GM18517 (cell line): Measurements from ENCODE around the gene COL21A1.

ENCODE experiments used
- ATAC-seq: cut with Tn5 transposase; IDR thresholded peaks from one replicate; pipeline ENCODE4 v1.9.1; 2021; ENCODE audit warnings: mild to moderate bottlenecking, moderate library complexity; ENCODE audit not compliant: unreplicated experiment

COL21A1 gene

DNA sequence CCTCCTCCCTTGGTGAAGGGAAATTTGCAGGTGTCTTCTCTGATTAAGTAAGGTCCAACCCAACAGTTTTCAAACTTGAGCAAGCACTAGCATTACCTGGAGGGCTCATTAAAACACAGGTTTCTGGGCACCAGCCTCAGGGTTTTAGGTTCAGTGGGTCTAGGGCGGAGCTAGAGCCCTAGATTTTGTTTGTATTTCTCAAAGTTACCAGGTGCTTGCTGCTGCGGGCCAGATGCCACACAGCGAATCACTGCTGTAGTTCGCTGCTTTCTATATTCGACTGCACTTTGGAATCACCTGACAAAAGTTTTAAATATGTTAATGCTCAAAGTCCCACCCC is 869 bp downstream of the COL21A1 start:
- ATAC-seq: no peak

DNA sequence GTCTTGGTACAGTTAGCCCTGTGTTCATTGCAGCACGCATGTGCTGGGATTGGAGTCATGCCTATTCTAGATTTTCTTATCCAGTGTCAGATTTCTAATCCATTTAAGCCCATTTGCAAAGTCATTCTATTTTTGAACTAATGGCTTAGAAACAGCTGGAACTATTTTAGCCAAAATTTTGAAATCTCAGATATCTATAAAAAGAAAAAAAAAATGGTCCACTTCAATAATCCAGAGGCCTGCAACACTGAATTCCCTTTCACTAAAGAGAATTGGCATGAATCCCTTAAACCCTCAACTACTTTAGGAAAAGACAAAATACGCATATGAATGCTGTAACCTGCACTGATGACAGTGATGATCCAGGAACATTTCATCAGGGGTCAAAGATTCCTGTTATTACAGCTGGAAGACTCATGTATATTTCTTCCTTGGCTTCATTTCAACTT is 1.5 kb downstream of the COL21A1 start:
- no peak for ATAC-seq

- ATAC-seq: no peak
Measured at GRCh38 chr6:56244528-56245253, 2.7 kb downstream of the COL21A1 start.

DNA sequence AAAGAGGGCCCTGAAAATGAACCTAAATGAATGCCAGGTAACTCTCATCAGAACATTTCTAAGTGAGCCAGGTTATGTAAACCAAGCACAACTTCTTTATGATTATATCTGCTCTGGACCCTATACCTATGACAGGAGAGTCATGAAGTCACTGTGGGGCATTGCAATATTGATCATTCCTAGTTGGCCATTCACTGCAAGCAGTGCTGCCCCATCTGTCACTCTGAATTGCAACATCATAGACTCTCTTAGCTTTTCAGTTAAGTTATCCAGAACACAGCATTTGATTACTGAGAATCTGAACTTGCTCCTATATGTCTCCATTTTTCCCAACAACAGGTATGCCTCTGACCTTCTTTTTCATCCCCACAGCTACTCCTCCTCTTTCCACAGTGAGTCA is 3.3 kb downstream of the COL21A1 start:
- no peak for ATAC-seq

- no peak for ATAC-seq
Measured at GRCh38 chr6:56243518-56244070, 3.8 kb downstream of the COL21A1 start.

DNA sequence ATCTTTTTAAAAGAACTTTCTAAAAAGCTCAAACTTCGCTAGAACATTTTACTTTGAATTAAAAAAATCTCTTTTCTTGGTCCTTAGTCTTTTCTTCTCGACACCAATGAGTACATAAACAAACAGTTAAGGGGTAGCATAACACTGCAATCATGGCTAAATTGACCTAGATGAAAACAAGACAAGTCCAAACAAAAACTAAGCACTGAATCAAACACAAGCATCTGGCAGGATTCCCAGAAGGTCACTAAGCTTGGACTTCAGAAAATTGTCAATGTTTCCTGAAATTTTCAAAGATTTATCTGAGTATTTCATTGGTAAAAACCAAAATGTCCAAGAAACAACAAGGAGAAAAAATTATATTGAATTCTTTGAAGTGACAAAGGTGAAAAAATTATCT is 5.0 kb downstream of the COL21A1 start:
- no peak for ATAC-seq

- ATAC-seq: no peak
Measured at GRCh38 chr6:56241124-56241802, 6.1 kb downstream of the COL21A1 start.

DNA sequence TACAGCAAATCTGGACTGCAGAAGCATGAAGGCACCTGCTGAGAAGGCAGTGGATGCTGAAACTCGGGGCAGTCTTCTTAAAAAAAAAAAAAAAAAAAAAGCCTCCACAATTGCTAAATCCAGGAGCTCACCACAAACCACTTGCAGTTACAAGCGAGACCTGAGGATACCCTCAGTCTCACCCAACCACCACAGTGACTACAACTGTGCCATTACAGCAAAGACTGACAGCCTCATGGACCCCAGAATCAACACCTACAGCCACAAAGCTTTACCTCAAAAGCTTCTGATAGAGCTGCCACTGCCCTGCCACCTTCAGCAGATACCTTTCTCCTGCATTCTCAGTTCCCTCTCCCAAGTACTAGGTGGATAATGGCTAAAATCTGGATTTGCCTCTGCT is 9.0 kb downstream of the COL21A1 start:
- ATAC-seq: no peak

DNA sequence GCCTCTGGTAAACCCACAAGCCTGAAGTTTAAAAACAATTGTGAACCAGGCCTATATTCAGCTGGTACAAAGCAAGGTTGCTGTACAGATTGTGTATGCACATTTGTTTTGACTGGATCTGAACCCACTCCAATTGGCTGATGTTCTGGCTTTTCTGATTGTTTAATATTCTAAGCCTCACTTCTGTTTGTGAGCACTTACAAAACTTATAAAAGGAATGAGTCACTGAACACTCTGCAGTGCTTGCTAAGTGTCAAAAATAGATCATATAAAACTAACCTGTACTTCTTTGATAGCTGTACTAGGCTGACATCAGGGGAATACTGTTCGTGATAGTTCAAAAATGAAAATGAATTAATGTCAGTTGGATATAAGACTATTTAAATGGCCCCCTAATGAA is 12.1 kb downstream of the COL21A1 start:
- no peak for ATAC-seq

- no peak for ATAC-seq
Measured at GRCh38 chr6:56232436-56232835, 14.9 kb downstream of the COL21A1 start.

- no peak for ATAC-seq
Measured at GRCh38 chr6:56231827-56232226, 15.6 kb downstream of the COL21A1 start.

- no peak for ATAC-seq
Measured at GRCh38 chr6:56230976-56231566, 16.3 kb downstream of the COL21A1 start.

DNA sequence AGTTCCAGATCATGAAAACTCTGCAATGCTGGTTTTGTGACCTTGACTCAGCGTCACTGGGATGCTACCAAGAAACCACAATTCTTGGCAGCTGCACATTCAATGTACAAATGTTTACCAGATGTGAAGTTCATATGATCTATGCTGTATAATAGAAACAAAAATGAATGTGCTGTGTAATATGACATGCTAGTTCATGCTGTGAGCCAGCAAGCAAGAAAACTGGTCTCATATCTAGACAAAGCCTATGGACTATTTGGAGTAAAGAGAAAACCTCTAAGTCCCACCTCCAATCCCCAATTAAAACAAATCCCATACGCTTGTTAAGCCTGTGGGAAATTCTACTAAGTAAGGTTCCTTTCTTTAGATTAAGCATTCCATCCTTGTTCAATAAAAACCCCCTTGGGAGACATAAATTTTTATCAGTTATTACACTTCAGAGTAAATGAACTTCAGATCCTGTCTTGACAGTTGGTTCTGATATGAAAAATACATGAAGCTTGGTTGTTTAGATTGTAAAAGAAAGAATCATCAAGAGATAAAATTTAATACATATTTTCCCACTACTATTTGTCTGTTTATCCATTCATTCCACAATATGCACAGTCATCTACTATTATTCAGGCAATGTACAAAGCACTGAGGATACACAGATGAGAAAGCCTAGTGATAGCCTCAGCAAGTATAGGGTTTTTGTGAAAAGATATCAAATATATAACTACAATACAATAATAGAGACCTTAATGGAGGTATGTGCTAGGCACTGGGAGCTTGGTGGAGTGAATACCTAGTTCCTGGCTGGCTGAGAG is 20.1 kb downstream of the COL21A1 start:
- ATAC-seq: no peak

- no peak for ATAC-seq
Measured at GRCh38 chr6:56223995-56224394, 23.4 kb downstream of the COL21A1 start.

DNA sequence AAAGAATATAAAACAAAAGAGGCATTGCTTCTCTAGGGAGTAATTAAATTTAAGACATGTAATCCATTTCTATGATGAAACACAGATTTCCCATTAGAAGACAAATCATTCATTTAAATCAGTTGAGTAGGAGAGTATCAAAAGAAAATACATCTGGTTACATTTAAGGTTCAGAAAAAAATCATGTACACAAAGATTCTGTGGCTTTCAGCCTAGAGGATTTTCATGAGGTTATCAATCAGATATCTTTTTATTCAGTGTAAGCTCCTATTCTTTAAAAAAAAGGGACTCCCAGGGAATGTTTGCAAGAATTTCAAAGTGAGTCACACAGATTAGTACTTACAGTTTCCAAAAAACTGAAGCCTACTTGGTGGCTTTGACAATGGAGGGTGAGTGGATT is 24.9 kb downstream of the COL21A1 start:
- no peak for ATAC-seq

- no peak for ATAC-seq
Measured at GRCh38 chr6:56220078-56220477, 27.3 kb downstream of the COL21A1 start.

GRCh38 chr6:56214703-56215101 is 32.7 kb downstream of the COL21A1 start:
- ATAC-seq: no peak

GRCh38 chr6:56214041-56214702 is 33.2 kb downstream of the COL21A1 start:
- no peak for ATAC-seq

GRCh38 chr6:56211724-56212123 is 35.7 kb downstream of the COL21A1 start:
- no peak for ATAC-seq

GRCh38 chr6:56204134-56204533 is 43.2 kb downstream of the COL21A1 start:
- no peak for ATAC-seq

DNA sequence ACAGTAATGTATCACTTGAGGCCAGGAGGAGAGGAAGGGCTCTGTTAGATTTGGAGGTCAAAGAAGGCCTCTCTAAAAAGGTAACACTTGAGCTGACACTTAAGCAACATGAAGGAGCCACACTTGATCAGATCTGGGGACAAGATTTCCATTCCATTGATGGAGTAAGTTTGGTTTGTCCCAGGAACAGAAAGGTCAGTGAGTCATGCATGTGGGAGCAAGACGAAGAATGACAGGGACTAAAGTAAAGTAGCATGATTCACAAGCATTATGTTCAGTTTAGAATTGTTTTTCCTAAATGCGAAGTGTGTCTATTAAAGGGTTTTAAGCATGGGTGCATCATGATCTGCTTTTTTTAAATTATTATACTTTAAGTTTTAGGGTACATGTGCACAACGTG is 47.4 kb downstream of the COL21A1 start:
- no peak for ATAC-seq
